GM19467 (cell line): ENCODE data around the gene MON2.
"Not testable (repeated sequence)": the region's sequence is repeated elsewhere in the genome, so short reads cannot be mapped to it uniquely, and the experiment has no call there.

Experiments
- ATAC-seq: cut with Tn5 transposase; IDR thresholded peaks from one replicate; pipeline ENCODE4 v1.9.1; 2021; ENCODE audit warnings: mild to moderate bottlenecking, moderate library complexity; ENCODE audit not compliant: unreplicated experiment

Gene MON2, protein sequence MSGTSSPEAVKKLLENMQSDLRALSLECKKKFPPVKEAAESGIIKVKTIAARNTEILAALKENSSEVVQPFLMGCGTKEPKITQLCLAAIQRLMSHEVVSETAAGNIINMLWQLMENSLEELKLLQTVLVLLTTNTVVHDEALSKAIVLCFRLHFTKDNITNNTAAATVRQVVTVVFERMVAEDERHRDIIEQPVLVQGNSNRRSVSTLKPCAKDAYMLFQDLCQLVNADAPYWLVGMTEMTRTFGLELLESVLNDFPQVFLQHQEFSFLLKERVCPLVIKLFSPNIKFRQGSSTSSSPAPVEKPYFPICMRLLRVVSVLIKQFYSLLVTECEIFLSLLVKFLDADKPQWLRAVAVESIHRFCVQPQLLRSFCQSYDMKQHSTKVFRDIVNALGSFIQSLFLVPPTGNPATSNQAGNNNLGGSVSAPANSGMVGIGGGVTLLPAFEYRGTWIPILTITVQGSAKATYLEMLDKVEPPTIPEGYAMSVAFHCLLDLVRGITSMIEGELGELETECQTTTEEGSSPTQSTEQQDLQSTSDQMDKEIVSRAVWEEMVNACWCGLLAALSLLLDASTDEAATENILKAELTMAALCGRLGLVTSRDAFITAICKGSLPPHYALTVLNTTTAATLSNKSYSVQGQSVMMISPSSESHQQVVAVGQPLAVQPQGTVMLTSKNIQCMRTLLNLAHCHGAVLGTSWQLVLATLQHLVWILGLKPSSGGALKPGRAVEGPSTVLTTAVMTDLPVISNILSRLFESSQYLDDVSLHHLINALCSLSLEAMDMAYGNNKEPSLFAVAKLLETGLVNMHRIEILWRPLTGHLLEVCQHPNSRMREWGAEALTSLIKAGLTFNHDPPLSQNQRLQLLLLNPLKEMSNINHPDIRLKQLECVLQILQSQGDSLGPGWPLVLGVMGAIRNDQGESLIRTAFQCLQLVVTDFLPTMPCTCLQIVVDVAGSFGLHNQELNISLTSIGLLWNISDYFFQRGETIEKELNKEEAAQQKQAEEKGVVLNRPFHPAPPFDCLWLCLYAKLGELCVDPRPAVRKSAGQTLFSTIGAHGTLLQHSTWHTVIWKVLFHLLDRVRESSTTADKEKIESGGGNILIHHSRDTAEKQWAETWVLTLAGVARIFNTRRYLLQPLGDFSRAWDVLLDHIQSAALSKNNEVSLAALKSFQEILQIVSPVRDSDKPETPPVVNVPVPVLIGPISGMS (N-terminal part only)

DNA sequence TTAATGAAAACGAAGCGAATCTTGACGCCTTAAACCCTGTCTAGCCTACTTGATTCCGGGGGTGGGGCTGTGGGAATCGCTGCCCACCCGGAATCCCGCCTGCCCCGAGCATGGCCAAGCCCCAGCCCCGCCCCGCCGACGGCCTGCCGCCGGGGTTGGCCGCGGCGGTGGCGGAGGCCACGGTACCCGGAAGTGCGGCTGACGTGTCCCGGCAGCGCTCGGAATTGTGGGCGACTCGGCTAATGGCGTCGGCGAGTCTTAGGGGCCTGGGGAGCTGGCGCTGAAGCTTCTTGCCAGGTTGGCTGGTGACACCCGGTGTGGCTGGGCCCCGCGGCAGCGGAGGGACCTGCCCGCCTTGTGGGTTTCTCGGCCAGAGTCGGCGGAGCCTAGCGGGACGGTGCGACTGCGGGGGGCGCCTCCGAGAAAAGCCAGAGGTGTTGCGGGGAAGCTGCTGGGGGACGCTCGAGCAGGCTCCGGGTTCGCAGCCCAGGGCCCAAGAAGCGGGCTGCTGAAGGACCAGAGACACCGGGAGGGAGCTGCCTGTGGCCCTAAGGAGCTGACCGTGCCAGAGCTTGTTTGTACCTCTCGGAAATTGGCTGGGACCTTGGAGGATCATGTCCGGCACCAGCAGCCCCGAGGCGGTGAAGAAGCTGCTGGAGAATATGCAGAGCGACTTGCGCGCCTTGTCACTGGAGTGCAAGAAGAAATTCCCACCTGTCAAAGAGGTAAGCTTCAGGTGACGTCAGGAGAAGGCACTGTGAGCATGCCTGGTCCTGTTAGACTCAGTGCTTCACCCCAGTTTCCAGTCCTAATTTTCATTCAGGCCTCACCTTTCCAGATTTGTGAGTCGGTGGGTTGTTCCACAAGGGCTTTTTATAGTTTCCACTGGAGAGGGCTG, at the start of gene MON2:
MON2 (plus strand) TSS at position 233 of the 898 bp plus-strand sequence; CDS start at position 615, 382 bp downstream.
- peak; percentile 99 for ATAC-seq

DNA sequence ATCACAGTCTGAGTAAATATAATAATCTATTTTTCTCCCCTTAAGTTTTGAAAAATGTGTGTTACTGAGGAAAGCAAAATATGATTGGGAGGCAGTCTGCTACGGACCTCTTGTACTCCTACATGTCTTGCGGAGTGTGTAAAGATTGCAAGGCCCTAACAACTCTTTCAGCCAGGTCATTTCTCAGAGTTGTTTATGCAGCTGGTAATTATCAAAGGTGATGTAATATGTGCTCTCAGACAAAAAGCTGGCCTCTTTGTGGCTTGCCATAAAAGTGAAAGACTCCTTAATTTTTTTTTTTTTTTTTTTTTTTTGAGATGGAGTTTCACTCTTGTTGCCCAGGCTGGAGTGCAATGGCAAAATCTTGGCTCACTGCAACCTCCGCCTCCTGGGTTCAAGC, 40.5 kb upstream of the MON2 start:
- no peak for ATAC-seq

DNA sequence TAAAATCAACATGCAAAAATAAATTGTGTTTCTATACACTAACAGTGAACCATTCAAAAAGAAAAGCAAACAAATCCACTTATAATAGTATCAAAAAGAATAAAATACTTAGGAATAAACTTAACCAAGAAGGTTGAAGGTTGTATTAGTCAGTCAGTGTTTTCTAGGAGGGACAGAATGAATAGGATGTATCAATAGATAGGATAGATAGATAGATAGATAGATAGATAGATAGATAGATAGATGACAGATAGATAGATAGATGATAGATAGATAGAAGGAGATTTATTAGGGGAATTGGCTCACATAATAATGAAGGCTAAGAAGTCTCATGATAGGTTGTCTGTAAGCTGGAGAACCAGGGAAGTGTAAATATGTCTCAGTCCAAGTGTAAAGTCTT, 37.2 kb upstream of the MON2 start:
- no peak for ATAC-seq

DNA sequence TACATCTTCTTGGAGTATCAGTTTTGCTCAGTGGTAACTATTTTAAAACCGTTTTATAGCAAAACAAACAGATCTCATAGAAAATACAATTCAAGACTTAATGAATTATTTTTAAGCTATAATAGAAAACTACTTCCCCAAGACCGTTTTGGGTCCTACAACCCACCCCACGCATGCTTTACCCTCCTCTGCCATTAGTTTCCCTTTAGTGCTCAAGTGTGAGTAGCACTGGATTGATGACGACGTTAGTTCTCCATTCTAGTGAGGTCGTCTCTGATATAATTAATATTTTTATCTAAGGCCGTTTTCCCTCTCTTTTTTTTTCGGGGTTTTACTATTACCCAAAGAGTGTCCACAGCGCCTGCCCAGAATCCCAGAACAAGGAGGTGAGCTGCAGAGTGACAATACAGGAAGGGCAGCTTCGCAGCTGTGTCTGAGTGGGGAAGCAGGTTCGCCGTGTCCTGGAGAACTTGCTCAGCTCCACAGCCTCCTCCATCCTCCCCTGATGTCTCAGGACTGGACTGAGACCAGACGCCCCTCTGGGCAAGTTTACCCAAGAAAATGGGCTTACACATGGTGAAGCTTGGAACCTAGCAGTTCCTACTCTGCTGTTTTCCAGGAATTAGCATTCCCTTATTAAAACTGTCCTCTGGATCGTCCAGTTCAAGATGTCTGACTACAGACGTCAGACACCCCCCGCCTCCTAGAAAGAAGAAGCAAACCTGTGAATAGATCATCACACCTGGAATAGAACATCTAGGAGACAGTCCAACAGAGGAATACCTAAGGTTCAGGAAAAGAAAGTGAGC, 31.9 kb upstream of the MON2 start:
- no peak for ATAC-seq

DNA sequence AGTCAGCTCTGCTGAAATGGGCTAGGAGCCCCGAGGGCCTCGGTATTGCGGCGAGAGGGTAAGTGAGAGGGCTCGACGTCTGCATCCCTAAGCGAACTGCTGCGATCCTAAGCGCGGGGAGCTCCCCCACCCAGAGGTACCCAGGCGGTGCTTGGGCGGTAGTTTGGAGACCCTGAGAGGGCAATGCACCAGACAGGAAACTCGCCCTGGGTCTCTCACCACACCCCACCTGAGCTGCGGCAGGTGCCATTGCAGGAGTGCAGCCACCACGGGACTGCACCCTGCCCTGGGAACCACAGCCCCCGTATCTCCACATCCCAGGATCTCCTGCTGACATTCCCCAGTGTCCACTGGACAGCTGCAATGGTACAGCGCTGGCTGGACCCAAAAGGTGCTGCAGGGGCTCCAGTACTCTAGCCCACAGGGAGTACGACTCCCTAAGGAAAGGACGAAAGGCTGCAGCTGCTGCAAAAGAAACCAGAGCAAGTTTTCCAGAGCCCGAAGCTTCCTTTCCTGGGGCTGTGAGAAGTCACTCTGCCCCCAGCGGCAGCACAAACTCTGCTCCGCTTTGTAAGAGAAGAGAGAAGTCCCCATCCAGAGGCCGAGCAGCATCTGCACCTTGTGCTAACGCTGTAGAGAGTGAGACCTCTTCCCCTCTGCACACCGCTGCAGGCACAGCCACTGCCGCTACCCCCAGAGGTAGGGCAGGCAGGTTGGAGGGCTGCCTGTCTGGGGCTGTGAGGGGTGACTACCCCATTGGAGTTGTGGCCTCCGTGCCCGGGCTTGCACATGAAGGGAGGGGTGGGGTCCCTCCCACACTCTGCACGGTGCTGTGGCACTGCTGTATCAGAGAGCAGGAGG, 31.1 kb upstream of the MON2 start:
- ATAC-seq: peak; percentile 68

DNA sequence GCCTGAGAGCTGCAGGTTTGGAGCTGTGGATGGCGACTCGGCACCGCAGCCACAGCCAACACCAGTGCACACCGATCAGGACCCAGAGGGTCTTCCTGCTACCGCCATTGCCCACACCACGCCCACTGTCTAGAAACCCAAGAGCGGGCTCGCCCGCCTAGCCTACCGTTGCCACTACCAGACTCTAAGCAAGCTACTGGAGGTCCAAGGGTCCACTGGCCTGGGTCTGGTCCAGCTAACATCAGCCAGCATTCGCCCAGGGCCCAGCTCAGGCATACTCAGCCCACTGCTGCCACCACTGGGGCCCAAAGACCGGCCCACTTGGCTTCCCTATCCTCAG, 30.5 kb upstream of the MON2 start:
- no peak for ATAC-seq

DNA sequence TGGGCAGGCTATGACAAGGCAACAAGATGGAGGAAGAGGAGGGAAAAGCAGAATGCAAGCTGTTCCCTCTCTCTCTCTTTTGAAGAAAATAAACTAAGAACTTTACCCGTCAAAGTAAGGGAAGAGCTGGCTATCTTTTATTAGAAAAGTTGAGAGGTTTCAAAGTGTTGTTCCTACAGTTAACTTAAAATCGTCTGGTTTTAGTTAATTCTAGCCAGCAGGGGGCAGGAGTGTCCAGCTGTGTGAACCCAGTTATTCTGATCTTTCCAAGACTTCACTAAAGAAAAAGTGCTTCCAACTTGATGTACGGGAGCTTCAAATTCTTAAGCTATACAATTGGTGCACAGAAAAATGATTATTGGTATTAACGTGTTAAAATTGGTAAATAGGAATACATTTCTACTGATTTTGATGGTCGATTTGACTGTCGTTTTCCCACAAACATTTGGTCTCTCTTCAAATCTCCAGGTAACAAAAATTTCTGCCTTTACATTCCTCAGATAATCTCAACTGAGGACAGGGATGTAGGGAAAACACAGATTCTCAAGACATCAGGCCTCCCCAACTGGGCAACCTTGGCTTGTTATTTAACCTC, 28.4 kb upstream of the MON2 start:
- ATAC-seq: no peak

DNA sequence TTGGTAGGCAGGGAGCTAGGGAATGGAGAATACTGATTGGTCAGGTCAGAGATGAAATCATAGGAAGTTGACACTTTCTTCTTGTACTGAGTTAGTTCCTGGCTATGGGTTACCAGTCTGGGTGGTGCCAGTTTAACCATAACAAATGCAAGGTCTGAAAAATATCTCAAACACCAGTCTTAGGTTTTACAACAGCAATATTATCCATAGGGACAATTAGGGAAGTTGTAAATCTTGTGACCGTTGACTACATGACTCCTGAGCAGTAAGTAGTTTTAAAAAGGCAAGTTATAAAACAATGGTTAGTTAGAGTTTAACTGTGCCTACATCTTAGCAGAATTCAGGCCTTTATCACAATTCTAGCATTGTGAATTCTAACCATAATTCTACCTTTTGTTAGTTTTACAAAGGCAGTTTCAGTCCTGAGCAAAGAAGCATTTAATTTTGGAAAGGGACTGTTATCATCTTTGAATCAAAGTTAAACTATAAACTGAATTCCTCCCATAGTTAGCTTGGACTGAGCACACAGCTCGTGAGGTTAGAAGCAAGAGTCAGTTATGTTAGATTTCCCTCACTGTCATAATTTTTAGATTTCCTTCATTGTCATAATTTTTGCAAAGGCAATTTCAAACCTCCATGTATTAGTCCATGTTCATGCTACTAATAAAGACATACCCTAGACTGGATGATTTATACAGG, 19.7 kb upstream of the MON2 start:
- ATAC-seq: no peak

DNA sequence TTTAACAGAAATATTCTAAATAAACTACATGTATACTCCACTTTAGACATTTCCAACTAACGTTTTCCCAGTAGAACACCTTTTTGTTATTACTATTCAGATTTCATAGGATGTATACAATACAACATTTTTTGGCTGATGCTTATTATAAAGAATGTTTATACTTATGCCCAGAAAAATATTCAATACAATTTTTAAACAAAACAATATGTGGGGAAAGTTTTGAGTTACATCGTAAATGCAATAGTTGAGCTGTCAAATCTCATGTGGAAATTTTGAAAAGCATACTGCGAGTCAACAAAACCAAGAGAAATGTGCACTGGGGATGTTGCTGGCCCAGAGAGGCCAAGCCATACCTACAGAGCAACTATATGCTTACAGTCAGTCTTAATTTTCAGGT, 18.2 kb upstream of the MON2 start:
- no peak for ATAC-seq

DNA sequence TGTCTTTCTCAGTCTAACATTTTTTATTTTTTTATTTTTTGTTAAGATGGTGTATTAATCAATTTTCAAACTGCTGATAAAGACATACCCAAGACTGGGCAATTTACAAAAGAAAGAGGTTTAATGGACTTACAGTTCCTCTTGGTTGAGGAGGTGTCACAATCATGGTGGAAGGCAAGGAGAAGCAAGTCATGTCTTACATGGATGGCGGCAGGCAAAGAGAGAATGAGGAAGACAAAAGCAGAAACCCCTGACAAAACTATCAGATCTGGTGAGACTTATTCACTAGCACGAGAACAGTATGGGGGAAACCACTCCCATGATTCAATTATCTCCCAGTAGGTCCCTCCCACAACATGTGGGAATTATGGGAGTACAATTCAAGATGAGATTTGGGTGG, 11.2 kb upstream of the MON2 start:
- not testable (repeated sequence) for ATAC-seq

DNA sequence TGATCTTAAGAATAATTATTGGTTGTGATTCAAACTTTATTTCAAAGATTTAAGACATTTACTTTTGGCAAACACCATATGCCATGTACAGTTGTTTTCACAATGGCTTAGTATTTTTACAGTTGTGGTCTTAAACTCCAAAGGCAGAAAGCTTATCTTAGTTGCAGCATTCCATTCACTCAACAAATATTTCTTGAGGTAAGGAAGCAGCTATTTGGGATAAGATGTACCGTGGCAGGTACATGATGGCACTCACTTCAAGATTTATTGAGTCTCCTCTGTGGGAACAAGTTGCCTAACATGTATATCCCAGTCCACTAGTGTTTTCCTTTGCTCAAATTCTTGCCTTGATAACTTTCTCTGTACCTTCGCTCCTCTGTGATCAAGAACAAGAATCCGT, 8.0 kb upstream of the MON2 start:
- no peak for ATAC-seq

DNA sequence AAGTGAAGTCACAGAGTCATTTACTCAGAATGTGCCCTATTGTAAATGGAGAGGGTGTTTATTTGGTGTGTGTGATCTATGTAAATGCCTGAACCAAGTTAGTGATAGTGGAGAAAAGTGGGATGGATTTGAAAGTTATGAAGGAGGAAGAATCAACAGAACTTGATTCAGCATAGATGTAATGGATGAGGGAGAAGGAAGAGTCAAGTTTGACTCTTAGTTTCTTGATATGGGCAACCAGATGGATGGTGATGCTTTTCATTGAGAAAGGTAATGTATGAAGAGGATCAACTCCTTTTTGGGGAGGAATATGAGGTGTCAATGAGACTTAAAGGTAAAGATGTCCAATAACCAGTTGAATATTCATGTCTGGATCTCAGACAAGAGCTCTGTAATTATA, 6.7 kb upstream of the MON2 start:
- ATAC-seq: no peak

DNA sequence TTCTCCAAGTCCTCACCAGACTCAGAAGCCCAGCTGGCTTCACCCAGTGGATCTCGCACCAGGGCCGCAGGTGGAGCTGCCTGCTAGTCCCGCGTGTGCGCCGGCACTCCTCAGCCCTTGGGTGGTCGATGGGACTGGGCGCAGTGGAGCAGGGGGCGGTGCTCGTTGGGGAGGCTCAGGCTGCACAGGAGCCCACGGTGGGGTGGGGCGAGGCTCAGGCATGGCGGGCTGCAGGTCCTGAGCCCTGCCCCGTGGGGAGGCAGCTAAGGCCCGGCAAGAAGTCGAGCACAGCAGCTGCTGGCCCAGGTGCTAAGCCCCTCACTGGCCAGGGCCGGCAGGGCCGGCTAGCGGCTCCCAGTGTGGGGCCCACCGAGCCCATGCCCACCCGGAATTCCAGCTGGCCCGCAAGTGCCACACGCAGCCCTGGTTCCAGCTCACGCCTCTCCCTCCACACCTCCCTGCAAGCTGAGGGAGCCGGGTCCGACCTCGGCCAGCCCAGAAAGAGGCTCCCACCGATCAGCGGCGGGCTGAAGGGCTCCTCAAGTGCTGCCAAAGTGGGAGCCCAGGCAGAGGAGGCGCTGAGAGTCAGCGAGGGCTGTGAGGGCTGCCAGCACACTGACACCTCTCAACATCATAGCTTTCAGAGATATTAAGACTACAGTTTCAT, 5.3 kb upstream of the MON2 start:
- not testable (repeated sequence) for ATAC-seq

DNA sequence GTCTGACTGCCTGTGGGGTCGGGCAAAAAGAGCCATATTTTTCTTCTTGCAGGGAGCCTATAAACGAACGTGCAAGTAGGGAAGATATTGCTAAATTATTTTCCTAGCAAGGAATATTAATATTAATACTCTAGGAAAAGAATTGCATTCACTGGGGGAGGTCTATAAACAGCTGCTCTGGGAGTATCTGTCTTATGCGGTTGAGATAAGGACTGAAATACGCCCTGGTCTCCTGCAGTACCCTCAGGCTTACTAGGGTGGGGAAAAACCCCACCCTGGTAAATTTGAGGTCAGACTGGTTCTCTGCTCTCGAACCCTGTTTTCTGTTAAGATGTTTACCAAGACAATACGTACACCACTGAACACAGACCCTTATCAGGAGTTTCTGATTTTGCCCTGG, 3.4 kb upstream of the MON2 start:
- not testable (repeated sequence) for ATAC-seq

DNA sequence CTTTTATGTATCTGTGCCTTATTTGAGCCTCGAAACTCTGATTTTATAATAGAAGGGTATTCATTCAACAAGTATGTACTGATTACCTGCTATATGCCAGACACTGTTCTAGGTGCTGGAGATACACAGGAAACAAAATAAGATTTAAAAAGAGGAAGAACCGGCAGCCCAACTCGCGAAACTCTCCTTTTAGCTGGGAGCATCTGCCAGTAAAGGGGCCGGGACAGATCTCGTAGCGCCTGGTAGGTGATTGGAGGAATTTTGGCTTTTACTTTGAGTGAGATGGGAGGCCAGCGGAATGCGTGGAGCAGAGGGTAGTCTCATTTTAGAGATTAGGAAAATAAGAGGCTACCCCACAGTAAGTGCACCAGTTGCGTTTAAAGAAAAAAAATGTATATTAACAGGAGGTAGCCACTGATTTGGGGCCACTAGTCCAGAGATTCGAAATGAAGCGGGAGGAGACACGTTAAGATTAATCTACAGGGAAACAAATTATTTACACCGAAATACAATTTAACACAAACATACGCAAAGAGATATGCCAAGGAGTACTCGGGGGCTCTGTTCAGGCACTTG, 520 bp upstream of the MON2 start:
- ATAC-seq: peak; percentile 36

DNA sequence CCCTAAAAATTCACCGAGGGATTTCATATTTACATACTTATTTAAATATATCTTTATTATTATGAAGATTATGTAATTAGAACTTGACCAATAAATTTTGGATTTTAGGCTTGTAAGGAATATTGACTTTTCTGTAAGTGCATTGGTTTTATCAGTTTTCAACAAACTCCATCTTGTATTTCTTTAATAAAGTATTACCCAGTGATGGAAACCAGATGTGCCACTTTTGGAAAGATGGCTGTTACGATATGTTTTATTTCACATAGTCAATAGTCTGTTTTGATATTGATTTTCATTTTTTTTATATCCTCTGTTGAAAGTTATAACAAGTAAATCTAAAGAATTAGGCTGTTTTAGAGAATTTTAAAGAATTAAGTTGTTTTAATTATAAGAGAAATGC, 1.8 kb downstream of the MON2 start:
- no peak for ATAC-seq

DNA sequence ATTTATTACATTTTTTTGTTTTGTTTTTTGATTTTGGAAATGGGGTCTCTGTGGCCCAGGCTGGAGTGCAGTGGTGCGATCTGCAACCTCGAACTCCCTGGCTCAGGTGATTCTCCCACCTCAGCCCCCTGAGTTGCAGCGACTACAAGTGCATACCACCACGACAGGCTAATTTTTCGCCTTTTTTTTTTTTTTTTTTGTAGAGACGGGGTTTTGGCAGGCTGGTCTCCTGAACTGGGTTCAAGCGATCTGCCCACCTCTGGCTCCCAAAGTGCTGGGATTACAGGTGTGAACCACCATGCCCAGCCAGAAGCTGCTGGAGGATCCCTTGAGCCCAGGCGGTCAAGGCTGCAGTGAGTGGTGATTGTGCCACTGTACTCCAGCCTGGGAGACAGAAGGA, 2.3 kb downstream of the MON2 start:
- no peak for ATAC-seq
